ENCODE data around the gene IFNL2.

DNA sequence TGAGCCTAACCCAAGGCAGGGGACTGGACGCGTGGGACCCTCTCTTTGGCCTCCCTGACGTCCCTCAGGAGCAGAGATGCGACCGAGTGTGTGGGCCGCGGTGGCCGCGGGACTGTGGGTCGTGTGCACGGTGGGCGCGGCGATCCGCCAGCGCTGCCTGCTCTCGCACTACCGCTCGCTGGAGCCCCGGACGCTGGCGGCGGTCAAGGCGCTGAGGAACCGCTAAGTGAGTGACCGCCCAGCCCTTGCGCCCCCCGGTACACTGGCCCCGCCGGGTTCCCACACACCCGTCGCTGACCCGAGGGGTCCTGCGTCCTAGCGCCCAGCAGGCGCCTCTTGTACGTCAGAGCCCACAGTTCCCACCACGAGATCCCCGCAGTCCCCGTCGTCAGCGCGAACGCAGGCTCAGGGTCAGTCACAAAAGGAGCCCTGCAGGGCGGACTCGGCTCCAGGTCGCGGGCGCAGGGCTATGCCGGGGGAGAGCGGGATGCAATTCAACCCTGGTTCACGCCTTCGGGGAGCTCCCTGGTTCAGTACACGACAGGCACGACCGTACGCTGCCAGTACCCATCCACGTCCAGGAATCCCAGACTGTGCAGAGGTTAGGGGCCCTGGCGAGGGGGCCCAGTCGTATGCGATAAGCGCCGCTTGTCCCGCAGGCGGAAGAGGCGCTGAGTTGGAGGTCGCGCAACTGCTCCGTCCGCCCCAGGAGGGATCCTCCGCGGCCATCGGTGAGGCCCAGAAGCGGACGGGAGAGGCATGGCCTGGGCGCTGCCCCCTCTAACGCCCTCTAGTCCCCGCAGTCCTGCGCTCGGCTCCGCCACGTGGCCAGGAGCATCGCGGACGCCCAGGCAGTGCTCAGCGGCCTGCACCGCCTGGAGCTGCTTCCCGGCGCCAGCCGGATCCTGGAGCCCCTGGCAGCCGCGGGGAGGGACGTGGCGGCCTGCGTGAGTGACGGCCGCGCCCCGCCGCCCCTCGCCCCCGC lies 3.6 kb upstream of the IFNL2 start:
- TF ChIP-seq, protein P1, sequence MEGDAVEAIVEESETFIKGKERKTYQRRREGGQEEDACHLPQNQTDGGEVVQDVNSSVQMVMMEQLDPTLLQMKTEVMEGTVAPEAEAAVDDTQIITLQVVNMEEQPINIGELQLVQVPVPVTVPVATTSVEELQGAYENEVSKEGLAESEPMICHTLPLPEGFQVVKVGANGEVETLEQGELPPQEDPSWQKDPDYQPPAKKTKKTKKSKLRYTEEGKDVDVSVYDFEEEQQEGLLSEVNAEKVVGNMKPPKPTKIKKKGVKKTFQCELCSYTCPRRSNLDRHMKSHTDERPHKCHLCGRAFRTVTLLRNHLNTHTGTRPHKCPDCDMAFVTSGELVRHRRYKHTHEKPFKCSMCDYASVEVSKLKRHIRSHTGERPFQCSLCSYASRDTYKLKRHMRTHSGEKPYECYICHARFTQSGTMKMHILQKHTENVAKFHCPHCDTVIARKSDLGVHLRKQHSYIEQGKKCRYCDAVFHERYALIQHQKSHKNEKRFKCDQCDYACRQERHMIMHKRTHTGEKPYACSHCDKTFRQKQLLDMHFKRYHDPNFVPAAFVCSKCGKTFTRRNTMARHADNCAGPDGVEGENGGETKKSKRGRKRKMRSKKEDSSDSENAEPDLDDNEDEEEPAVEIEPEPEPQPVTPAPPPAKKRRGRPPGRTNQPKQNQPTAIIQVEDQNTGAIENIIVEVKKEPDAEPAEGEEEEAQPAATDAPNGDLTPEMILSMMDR (conservative IDR thresholded peaks at IDR 0.05; ENCODE audit: low read length): no peak
- no peak for TF ChIP-seq EZH2phosphoT487 (IDR thresholded peaks at IDR 0.05; ENCODE audit: borderline replicate concordance)
